RWPE2 (cell line): ENCODE results near the gene KAZN.

Experiments used
- ATAC-seq: fragments of 200-7000 bp; cut with Tn5 transposase; 3 replicates; pipeline ENCODE4 v1.9.1; 2021; ENCODE audit warnings: low read depth
- DNase-seq: peaks from one replicate; pipeline ENCODE4 v3.0.0-alpha.2; 2020; ENCODE audit warnings: low spot score
- H3K27ac ChIP-seq: fragments of 450-650 bp; 2 replicates; pipeline ENCODE4 v1.5.1; 2017; ENCODE audit warnings: mild to moderate bottlenecking; ENCODE audit not compliant: poor library complexity, severe bottlenecking
- H3K27me3 ChIP-seq: fragments of 250-450 bp; sonication (Bioruptor Pico); 2 replicates; pipeline ENCODE4 v1.5.1; 2021; ENCODE audit warnings: mild to moderate bottlenecking, moderate library complexity; ENCODE audit not compliant: insufficient read depth, poor library complexity, severe bottlenecking
- H3K36me3 ChIP-seq: fragments of 250-450 bp; sonication (Bioruptor Pico); 2 replicates; pipeline ENCODE4 v1.5.1; 2020; ENCODE audit warnings: low read depth, mild to moderate bottlenecking, moderate library complexity
- H3K4me1 ChIP-seq: fragments of 250-450 bp; sonication (Bioruptor Pico); 2 replicates; pipeline ENCODE4 v1.5.1; 2021; ENCODE audit warnings: mild to moderate bottlenecking, moderate library complexity; ENCODE audit not compliant: insufficient read depth, poor library complexity, severe bottlenecking
- H3K4me3 ChIP-seq: fragments of 250-450 bp; sonication (Bioruptor Pico); 2 replicates; pipeline ENCODE4 v1.5.1; 2021; ENCODE audit warnings: mild to moderate bottlenecking, moderate library complexity; ENCODE audit not compliant: severe bottlenecking
- H3K9me3 ChIP-seq: fragments of 250-450 bp; sonication (Bioruptor Pico); 2 replicates; pipeline ENCODE4 v1.5.1; 2021; ENCODE audit warnings: mild to moderate bottlenecking, moderate library complexity; ENCODE audit not compliant: severe bottlenecking
- CTCF ChIP-seq: fragments of 450-650 bp; IDR thresholded peaks from one replicate; pipeline ENCODE4 v1.5.1; 2017; ENCODE audit warnings: mild to moderate bottlenecking, moderate library complexity; ENCODE audit not compliant: poor library complexity, severe bottlenecking

The KAZN gene

DNA sequence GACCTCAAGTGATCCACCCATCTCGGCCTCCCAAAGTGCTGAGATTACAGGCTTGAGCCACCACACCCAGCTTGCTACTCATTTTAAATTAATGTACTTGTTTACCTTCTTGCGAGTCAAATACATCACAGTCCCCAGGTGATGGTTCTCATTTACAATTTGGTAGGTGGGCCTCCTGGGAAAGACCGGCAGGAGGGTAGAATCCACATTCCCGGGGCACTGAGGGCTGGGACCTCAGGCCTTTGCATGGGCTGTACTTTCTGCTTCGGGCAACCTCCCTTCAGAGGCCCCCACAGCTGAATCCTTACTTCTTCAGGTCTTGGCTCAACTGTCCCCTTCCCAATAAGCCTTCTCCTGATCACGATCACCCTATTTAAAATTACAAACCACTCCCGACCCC, 165.5 kb downstream of the KAZN start:
- no peak overlapping the region for H3K4me3 ChIP-seq
- H3K27me3 ChIP-seq: no peaks in the 10 kb centered on the region
- DNase-seq: no peak
- no peaks in the 10 kb centered on the region for H3K36me3 ChIP-seq
- H3K27ac ChIP-seq: no peak overlapping the region
- no peak for TF ChIP-seq CTCF
- no peaks in the 10 kb centered on the region for H3K4me1 ChIP-seq
- H3K9me3 ChIP-seq: no peaks in the 10 kb centered on the region
- ATAC-seq: no peak

- no peak overlapping the region for H3K27ac ChIP-seq
- H3K4me3 ChIP-seq: no peak overlapping the region
- ATAC-seq (no peak; the same call in 2 of the 3 replicates), DNase-seq (no peak)
- H3K36me3 ChIP-seq: no peaks in the 10 kb centered on the region
- H3K4me1 ChIP-seq: no peaks in the 10 kb centered on the region
- no peaks in the 10 kb centered on the region for H3K27me3 ChIP-seq
- no peaks in the 10 kb centered on the region for H3K9me3 ChIP-seq
- TF ChIP-seq CTCF: no peak
These were observed 167.3 kb downstream of the KAZN start for GRCh38 chr1:14765773-14766172.

- no peak for TF ChIP-seq CTCF
- ATAC-seq (no peak), DNase-seq (no peak)
These were observed 168.6 kb downstream of the KAZN start for GRCh38 chr1:14767075-14767474.

DNA sequence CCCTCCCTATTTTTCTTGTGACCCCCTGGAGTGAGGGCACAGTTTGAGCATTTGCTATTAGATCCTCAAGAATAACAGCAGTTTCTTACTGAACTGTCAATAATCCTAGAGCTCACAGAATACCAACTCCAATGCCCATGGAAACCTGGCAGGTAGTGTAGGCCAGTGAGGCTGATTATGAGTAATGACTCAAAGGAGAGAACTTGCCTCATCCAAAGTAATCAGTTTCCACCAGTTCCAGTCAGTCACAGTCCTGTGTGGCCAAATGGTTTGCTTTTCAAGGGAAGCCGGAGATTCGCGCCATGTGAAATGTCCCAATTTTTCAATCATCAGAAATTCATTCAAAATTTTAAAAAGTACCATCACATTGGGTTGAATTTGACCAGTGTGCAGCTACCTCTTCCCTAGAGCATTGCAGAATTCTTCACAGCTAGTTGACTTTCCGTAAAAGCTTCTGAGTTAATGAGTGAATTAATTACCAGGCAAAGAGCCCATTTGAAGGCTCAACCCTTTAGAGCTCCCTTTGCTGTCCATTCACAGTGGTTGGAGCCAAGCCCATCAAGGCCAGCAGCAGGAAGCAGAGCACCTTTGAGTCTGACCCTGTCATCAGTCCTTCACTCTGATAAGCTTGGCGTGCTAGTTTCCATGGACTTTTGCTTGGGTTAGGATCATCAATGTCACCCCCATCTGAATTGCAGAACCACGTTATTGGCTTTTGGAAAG, 170.3 kb downstream of the KAZN start:
- H3K4me3 ChIP-seq: no peak overlapping the region
- no peak for ATAC-seq

More at GRCh38 chr1:14767075-14767474, 168.6 kb downstream of the KAZN start:
- H3K27me3 ChIP-seq: no peaks in the 10 kb centered on the region
- no peak overlapping the region for H3K27ac ChIP-seq
- H3K36me3 ChIP-seq: no peaks in the 10 kb centered on the region
- no peak overlapping the region for H3K4me3 ChIP-seq
- H3K9me3 ChIP-seq: no peaks in the 10 kb centered on the region
- H3K4me1 ChIP-seq: no peaks in the 10 kb centered on the region

More for the DNA sequence above, 170.3 kb downstream of the KAZN start:
- no peak for TF ChIP-seq CTCF
- Histone ChIP-seq H3K9me3 (no peaks in the 10 kb centered on the region), H3K27me3 (no peaks in the 10 kb centered on the region), H3K36me3 (no peaks in the 10 kb centered on the region), H3K27ac (no peak overlapping the region), H3K4me1 (no peaks in the 10 kb centered on the region)
- no peak for DNase-seq
